HuH-7 (cell line): Measurements from ENCODE around the gene BLM.
"Not testable (repeated sequence)": the region's sequence is repeated elsewhere in the genome, so short reads cannot be mapped to it uniquely, and the experiment has no call there.

ENCODE experiments used
- DNase-seq: peaks from one replicate; pipeline ENCODE4 v3.0.0; 2011; ENCODE audit warnings: low spot score

BLM gene

DNA sequence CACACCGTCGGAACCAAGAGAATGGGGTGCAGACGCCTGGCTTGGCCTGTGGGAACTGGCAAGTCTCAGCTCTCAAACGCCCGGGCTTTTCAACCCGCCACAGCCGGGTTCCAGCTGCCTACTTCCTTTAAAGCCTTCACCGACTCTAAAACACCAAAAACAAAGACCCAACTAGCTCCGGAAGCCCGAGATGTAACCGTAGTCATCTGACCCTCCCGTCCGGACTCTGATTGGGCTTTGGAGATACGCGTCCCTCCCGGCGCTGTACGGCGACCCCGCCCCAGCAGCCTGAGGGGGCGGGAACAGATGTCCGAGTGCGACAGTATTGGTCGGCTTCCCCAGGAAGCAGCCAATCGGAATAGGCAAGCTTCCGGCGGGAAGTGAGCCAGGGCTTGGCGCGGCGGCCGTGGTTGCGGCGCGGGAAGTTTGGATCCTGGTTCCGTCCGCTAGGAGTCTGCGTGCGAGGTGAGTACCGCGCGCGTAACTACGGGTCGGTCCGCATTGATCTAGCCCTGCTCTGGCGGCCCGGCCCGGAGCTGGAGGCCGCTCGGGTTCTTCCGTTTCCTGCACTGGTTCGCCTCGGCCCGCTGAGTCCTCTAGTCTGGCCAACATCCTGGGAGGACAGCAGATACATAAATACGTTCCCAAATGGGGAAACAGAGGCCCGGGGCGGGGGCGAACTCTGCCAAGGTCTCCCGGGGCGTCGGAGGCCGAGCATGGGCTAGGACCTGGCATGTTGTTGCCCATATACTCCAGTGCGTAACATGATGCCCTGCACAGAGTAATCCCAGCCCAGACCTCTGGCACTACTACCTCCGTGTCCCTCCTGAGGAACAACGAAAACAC is at the start of gene BLM:
Gene BLM, plus strand, starts transcription at position 371 of the 846 bp plus-strand sequence. CDS start 30,047 bp downstream, outside the sequence.
- DNase-seq = peak; percentile 98

DNA sequence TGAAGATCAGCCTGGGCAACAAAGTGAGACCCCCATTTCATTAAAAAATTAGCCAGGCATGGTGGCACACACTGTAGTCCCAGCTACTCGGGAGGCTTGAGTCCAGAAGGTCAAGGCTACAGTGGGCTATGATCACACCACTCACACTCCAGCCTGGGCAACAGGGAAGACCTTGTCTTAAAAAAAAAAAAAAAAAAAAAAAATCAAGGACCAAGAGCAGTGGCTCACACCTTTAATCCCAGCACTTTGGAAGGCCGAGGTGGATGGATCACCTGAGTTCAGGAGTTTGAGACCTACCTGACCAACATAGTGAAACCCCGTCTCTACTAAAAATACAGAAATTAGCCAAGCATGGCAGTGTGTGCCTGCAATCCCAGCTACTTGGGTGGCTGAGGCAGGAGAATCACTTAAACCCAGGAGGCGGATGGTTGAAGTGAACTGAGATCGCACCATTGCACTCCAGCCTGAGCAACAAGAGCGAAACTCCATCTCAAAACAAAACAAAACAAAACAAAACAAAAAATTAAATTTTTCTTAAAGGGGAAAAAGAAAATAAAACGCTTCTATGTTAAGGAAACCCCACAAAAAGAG is 49.3 kb upstream of the BLM start:
- not testable (repeated sequence) for DNase-seq

GRCh38 chr15:90670631-90671030 is 46.5 kb upstream of the BLM start:
- not testable (repeated sequence) for DNase-seq

DNA sequence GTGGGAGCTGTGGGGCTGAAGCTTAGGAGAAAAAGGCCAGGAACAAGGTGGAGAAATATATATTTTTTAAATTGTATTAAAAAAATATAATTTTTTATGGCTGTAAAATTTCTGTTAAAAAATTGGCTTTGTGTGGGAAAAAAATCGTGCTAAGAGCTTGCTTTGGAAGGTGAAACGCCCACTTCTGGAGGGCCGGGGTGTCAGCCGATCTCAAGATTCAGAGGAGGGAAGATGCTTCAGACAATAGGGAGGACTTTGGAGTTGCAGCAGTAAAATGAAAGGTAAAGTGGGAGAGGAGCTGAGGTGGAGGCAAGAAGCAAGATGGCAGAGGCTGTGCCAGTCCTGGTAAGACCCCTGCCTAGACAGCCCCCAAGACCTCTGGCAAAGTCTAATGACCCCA is 45.9 kb upstream of the BLM start:
- no peak for DNase-seq

DNA sequence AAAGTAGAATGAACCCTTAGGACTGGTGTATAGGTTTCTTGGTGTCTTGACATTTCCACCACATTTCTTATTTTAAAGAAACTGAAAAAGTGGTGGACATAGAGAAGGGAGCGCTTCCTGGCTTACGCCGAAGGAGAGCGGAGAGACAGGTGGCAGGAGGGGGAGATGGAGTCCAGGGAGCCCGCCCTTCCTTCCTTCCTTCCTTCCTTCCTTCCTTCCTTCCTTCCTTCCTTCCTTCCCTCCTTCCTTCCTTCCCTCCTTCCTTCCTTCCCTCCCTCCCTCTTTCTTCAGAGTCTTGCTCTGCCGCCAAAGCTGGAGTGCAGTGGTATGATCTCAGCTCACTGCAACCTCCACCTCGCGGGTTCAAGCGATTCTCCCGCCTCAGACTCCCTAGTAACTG is 43.8 kb upstream of the BLM start:
- not testable (repeated sequence) for DNase-seq

DNA sequence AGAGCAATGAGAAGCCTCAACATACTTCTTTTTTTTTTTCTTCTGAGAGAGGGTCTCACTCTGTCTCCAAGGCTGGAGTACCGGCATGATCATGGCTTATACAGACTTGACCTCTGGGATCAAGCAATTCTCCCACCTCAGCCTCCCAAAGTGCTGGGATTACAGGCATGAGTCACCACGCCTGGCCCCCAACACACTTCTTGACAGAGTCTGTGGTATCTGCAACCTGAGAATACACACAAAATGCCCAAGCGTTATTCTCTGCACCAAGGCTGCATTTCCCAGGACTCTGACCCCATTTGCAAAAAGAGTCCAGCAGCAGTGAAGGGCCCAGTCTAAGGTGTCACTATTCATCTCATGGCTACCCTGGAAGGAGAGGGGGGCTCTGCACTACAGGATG is 42.7 kb upstream of the BLM start:
- no peak for DNase-seq

- DNase-seq = no peak
Observed at GRCh38 chr15:90675464-90675863, 41.7 kb upstream of the BLM start.

DNA sequence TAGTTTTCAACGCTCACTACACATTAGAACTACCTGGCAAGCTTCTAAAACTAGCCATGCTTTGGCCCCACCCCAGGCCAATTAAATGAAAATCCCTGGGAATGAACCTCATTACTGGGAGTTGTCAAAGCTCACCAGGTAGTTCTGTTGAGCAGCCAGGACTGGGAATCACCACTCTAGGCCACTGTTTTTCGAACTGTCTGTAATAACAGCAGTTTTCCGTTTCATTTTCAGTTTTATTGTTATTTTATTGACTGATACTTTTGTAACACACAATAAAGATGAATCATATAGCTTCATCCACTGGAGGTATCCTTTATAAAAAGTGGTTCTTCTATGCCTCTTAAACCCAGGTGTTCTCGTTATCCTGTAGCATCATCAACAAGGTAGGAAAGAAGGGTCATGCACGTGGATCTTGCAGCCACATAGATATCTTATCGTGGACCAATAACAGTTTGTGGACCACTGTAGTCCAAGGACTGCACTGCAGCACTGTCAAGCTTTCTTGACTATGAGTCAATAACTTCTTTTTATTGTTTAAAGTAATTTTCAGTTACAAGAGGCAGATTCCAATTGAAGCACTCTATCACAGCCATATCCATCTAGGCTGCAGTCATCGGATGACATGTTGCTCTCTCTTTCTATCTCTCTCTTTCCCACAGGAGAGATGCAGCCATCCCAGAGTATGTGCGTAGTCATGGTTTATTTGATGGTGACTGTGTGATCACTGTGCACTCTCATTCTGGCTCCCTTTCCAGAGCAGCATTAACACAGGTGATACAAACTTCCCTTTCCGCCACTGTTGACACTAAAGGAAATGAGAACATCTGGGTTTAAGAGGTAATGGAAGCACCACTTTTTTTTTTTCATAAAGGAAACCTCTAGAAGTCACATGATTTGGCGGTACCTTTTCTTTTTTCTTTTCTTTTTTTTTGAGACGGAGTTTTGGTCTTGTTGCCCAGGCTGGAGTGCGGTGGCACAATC is 39.0 kb upstream of the BLM start:
- DNase-seq = no peak

DNA sequence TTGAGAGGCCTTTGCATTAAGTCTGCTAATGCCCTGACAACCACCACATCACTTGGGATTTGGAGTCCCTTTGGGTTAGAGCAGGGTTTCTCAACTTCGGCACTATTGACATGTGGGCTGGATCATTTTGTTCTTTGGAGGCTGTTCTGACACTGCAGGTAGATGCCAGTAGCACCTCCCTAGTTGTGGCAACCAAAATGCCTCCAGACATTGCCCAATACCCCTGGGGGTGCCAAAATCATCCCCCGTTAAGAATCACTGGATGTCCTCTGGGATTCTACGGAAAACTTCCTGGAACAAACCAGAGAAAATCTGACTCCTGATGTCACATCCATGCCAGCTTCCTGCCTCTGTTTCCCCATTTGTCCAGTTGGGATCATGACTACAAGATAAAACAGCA is 37.2 kb upstream of the BLM start:
- no peak for DNase-seq

DNA sequence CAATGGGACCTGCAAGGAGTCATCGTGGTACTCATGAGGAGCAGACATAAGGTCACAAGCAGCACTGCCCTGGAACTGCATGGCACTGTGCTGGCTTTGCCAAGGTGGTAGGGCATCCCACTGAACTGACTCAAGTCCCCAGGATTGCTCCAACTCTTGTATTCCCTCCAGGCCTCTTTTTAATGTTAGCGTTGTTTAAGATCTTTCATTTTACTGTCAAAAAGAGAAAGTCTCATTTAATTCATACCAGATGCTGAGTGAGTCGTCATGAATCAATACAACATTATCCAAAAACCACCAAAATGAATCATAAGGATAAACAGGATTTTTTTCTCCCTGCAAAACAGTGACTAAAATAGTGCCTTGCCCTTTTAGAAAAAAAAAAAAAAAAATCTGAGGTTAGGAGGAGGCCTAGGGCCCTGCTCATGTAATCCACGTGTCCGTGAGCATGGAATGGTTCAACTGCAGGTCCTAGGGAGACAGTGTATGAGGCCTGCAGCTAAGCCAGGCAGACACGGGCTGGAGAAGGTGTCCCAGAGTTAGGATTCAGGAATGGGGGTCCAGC is 36.7 kb upstream of the BLM start:
- DNase-seq = no peak

- no peak for DNase-seq
Observed at GRCh38 chr15:90681056-90681455, 36.1 kb upstream of the BLM start.

- no peak for DNase-seq
Observed at GRCh38 chr15:90681480-90681879, 35.7 kb upstream of the BLM start.

GRCh38 chr15:90683371-90683770 is 33.8 kb upstream of the BLM start:
- no peak for DNase-seq

DNA sequence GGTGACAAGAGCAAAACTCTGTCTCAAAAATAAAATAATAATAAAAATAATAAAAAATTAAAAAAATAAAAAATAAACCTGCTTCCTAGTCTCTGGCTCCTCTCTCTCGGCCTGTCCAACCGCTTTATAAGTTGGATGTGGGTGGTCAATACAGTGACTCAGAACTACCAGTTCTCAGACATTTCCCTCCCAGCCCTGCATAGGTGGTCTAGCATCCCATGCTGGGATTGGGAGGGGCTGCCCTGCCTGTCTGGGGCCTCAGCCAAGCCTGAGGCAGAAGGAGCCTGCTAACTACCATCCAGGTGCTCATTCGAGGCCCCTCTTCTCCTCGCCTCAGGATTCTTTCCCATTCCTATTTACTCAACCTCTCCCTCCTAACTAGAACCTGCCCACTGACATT is 33.3 kb upstream of the BLM start:
- no peak for DNase-seq

DNA sequence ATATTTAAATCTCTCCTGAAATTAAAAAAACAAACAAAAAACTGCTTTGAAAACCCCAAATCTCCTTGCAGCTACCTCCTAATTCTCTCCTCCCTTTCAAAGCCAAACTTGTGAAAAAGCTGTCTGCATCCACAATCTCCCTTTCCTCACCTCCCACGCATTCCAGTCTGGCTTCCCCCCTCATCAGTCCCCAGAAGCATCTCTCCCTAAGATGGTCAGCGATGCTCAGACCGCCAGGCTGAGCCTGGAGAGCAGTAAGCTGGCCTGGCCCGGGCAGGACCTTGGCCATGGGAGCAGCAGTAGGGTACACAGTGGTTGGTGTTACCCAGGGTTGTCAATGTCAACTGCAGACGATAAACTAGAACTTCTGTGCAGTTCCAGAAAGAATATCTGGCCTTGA is 32.9 kb upstream of the BLM start:
- no peak for DNase-seq

- DNase-seq = no peak
Observed at GRCh38 chr15:90685591-90686434, 31.3 kb upstream of the BLM start.

DNA sequence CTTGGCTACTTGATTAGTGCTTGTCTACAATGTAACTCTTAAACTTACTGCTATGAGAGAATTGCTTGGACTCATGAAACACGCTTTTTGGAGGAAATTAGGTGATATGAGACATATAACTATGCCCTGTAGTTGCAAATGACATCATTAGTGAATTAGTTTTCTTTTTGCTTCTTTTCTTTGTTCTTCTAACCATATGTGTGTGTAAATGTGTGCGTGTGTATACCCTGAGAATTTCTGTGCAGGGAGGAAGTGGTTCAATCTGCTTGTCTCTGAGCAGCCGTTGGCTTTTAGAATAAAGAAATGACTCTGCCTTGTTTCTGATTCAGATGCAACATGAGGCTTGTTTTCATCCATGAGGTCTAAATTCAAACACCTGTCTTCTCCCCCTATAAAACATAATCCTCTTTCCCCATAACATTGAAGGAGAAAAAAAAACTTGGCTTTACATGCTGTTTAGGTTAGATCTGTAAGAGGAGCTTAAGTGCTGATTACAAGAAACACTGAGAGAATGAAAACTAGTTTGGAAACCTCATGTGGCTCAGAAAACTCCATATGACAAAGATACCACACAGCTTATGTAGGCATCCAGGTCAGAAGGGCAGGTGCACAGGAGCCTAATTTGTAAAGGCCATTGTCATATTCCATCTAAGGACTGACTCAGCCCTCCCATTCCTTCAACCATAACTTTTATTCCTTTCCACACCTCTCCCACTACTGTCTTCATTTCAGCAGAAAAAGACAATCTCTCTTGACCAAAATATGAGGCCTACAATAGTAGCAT is 30.5 kb upstream of the BLM start:
- DNase-seq = no peak

GRCh38 chr15:90689326-90689961 is 27.7 kb upstream of the BLM start:
- not testable (repeated sequence) for DNase-seq

GRCh38 chr15:90690585-90690984 is 26.6 kb upstream of the BLM start:
- no peak for DNase-seq

- DNase-seq = no peak
Observed at GRCh38 chr15:90691369-90691768, 25.8 kb upstream of the BLM start.
